ENCODE measurements around the gene NRP1. TPM values are rescaled to one million over a fixed set of nuclear protein-coding genes. Genes with fewer than 3 reads are reported as not detected.
A peak's percentile ranks its signal among the peaks of the same experiment; 100 is the strongest.

Gene NRP1
- total RNA-seq, 1 donor from 2014 or later = not detected

DNA sequence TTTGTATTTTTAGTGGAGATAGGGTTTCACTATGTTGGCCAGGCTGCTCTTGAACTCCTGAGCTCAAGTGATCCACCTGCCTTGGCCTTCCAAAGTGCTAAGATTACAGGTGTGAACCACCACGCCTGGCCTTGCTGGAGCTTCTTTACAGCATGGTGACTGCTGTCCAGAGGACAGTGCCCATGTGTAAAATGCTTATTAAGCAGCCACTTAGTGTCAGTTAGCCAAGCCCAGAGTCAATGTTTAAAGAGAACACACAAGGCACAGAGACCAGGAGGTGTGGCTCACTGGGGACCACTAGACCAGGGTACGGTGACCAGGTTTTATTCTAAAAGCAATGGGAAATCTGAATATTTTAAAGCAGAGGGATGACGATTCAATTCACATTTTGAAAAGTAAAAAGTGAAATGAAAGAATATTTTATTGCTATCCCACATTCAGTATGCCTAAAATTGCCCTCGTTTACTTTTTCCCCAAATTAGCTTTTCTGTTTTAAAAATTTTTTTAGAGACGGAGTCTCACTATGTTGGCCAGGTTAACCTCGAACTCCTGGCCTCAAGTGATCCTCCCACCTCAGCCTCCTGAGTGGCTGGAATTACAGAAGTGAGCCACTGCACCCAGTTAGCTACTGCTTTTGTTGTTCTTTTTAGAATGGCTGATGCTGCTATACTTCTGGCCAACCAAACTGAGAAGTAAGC is 172.8 kb downstream of the NRP1 start:
- no peaks in the 10 kb centered on the region for H3K4me1 Mint-ChIP-seq
- H3K36me3 Mint-ChIP-seq (ENCODE audit: low read depth) = no peaks in the 10 kb centered on the region
- ChIA-PET CTCF (interaction anchor here (1.5 kb wide), 1 partner anchor 153 kb away, joined by 3 read pairs; no protein-coding TSS in a partner anchor), POLR2A (interaction anchor here (0.8 kb wide), 1 partner anchor 67 kb away, joined by 3 read pairs; no protein-coding TSS in a partner anchor)
- intact Hi-C loops (cut with micrococcal nuclease) = no loop called here
- H3K4me3 Mint-ChIP-seq = no peak overlapping the region
- ATAC-seq (ENCODE audit: low read depth) (no peak), DNase-seq (no peak)
- no peak overlapping the region for H3K27ac Mint-ChIP-seq
- peaks cover 2% of the 10 kb centered on the region for H3K27me3 Mint-ChIP-seq
- no peaks in the 10 kb centered on the region for H3K9me3 Mint-ChIP-seq
- TF ChIP-seq, protein P1, sequence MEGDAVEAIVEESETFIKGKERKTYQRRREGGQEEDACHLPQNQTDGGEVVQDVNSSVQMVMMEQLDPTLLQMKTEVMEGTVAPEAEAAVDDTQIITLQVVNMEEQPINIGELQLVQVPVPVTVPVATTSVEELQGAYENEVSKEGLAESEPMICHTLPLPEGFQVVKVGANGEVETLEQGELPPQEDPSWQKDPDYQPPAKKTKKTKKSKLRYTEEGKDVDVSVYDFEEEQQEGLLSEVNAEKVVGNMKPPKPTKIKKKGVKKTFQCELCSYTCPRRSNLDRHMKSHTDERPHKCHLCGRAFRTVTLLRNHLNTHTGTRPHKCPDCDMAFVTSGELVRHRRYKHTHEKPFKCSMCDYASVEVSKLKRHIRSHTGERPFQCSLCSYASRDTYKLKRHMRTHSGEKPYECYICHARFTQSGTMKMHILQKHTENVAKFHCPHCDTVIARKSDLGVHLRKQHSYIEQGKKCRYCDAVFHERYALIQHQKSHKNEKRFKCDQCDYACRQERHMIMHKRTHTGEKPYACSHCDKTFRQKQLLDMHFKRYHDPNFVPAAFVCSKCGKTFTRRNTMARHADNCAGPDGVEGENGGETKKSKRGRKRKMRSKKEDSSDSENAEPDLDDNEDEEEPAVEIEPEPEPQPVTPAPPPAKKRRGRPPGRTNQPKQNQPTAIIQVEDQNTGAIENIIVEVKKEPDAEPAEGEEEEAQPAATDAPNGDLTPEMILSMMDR (IDR thresholded peaks at IDR 0.05) = no peak

DNA sequence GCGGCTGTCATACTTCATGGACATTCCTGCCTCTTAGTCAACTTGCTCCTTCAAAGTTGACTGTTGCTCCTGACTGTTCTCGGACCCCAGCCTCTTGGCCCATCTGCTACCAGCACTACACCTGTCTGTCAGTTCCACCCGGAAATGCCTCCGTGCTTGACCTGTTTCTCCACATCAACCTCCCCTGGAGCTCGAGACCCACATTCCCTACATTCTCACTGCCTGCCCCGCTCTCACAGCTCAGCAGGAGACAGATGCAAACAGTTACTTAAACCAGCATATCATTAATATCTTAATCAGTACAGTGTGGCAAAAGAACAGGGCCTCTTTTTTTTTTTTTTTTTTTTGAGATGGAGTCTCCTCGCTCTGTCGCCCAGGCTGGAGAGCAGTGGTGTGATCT is 174.3 kb downstream of the NRP1 start:
- DNase-seq (no peak), ATAC-seq (ENCODE audit: low read depth) (no peak)
- Mint-ChIP-seq H3K36me3 (ENCODE audit: low read depth) (no peaks in the 10 kb centered on the region), H3K4me1 (peaks cover 9% of the 10 kb centered on the region), H3K9me3 (no peaks in the 10 kb centered on the region), H3K27ac (no peak overlapping the region), H3K27me3 (peaks cover 2% of the 10 kb centered on the region), H3K4me3 (no peak overlapping the region)
- ChIA-PET CTCF (interaction anchor here (1.5 kb wide), 1 partner anchor 151 kb away, joined by 3 read pairs; no protein-coding TSS in a partner anchor), POLR2A (no interaction called here)
- TF ChIP-seq, protein P1 (IDR thresholded peaks at IDR 0.05) = no peak
- intact Hi-C loops (cut with micrococcal nuclease) = no loop called here

DNA sequence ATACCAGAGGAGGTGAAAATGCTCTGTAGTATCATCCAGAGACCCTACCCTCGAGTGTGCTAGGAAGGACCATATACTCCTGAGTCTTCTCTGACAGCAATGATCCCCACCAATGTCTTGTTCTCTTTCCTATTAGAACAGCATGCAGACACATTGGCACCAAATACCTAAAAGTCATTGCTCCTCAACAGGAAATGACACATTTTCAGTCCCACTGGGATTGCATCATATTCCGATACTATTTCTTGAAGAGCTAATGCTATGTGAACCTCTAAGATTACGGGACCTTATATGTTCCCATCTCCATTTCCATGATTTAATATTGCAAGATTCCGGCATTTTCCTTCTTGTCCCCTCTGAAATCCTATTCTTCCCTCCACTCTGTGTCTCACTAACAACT is 177.4 kb downstream of the NRP1 start:
- H3K36me3 Mint-ChIP-seq (ENCODE audit: low read depth) = no peaks in the 10 kb centered on the region
- TF ChIP-seq, protein P1 (IDR thresholded peaks at IDR 0.05) = no peak
- ChIA-PET CTCF (interaction anchor here (1.5 kb wide), 1 partner anchor 148 kb away, joined by 6 read pairs; no protein-coding TSS in a partner anchor), POLR2A (no interaction called here)
- H3K4me1 Mint-ChIP-seq = peaks cover 31% of the 10 kb centered on the region
- DNase-seq (no peak), ATAC-seq (ENCODE audit: low read depth) (no peak)
- H3K27ac Mint-ChIP-seq = no peak overlapping the region
- H3K9me3 Mint-ChIP-seq = no peaks in the 10 kb centered on the region
- intact Hi-C loops (cut with micrococcal nuclease) = no loop called here
- H3K27me3 Mint-ChIP-seq = peaks cover 2% of the 10 kb centered on the region
- no peak overlapping the region for H3K4me3 Mint-ChIP-seq

DNA sequence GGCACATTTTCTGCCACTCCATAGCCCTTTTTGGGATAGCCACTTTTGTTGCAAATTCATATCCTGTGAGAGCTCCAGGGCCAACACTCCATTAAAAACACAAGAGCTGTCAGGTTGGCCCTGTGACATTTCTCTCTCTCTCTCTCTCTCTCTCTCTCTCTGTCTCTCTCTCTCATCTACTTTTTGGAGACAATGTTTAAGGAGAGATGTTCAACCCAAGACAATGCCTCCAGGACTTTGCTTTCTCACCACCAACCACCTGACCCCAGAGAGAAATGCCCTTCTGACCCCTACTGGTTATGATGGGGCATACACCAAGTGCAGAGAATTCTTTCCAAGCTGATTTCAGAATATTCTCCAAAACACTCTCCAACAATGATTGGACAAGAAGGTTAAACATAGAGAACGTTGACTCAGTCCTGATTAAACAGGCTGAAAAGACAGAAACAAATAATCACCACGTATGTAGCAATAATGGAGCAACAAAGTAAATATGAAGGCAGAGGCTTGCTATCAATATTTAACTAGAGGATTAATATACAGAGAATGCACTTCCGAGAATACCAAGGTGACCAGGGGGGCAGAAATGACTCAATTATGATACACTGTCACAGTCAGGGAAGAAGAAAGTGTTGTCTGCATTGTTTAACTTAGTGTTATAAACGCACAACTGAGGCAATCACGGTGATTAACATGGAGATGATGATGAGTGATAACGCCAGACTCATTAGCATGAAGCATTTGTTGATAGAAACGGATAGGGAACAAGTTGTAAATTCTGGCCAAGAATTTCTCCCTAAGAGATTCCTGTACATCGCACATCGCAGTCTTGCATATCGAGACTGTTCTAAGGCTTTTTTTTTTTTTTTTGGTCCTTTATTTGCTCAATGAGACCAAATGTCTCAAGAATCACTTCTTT is 178.5 kb downstream of the NRP1 start:
- Mint-ChIP-seq H3K4me1 (peaks cover 41% of the 10 kb centered on the region), H3K4me3 (no peak overlapping the region), H3K27me3 (peaks cover 2% of the 10 kb centered on the region), H3K27ac (no peak overlapping the region), H3K36me3 (ENCODE audit: low read depth) (no peaks in the 10 kb centered on the region), H3K9me3 (no peaks in the 10 kb centered on the region)
- intact Hi-C loops (cut with micrococcal nuclease) = loop anchor here (1.0 kb wide), 3 partner anchors 22 to 361 kb away; no protein-coding TSS in a partner anchor
- TF ChIP-seq, protein P1 (IDR thresholded peaks at IDR 0.05) = no peak
- peak; percentile 65 for ATAC-seq (ENCODE audit: low read depth)
- no peak for DNase-seq
- ChIA-PET CTCF (interaction anchor here (0.7 to 3.9 kb wide), 8 partner anchors 10 to 1368 kb away, joined by 3 to 34 read pairs (median 3); no protein-coding TSS in a partner anchor), POLR2A (interaction anchor here (0.5 to 1.4 kb wide), 3 partner anchors 147 to 854 kb away, joined by 3 to 5 read pairs (median 5); partner anchors contain the start of gene ITGB1)
